Measurements from ENCODE around the gene RBM33. TPM values are rescaled to one million over a fixed set of nuclear protein-coding genes. Genes with fewer than 3 reads are reported as not detected.

Gene RBM33
- total RNA-seq, 4 donors from 2014 or later: 35.7 to 59.9 (median 44.5) TPM

DNA sequence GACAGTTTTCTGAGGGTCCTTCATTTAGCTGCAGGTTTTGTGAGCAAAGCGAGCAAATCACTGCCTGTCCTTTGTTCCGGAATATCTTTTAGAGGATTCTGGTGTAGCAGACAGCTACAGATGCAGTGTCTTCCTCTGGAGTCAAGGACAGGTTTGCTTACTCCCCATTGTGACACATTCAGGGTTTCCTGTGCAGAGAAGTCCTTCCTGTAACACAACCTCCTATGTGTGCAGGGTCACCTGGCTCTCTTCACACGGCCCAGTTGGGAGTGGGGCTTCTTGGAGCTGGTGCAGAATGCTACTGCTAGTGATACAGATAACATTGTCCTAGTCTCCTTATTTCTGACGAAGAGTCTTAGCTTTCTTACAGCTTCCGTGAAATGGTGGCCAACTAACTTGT, 47.9 kb downstream of the RBM33 start:
- Histone ChIP-seq H3K9me3 (no peaks in the 10 kb centered on the region), H3K36me3 (no peaks in the 10 kb centered on the region), H3K27me3 (no peaks in the 10 kb centered on the region), H3K27ac (no peak overlapping the region), H3K4me3 (replicated peaks in 1 of 3) (no peak overlapping the region), H3K4me1 (no peaks in the 10 kb centered on the region)
- no peak for TF ChIP-seq POLR2A (IDR thresholded peaks at IDR 0.05)
- TF ChIP-seq, protein P1, sequence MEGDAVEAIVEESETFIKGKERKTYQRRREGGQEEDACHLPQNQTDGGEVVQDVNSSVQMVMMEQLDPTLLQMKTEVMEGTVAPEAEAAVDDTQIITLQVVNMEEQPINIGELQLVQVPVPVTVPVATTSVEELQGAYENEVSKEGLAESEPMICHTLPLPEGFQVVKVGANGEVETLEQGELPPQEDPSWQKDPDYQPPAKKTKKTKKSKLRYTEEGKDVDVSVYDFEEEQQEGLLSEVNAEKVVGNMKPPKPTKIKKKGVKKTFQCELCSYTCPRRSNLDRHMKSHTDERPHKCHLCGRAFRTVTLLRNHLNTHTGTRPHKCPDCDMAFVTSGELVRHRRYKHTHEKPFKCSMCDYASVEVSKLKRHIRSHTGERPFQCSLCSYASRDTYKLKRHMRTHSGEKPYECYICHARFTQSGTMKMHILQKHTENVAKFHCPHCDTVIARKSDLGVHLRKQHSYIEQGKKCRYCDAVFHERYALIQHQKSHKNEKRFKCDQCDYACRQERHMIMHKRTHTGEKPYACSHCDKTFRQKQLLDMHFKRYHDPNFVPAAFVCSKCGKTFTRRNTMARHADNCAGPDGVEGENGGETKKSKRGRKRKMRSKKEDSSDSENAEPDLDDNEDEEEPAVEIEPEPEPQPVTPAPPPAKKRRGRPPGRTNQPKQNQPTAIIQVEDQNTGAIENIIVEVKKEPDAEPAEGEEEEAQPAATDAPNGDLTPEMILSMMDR (IDR thresholded peaks at IDR 0.05): no peak
- intact Hi-C loops (cut with DNase I): no loop called here
- DNase-seq: no peak
- 83% methylated on average over 5 of the region's 5 CpGs for WGBS, 2 donors

GRCh38 chr7:155693826-155694225, 49.4 kb downstream of the RBM33 start:
- TF ChIP-seq, protein P1 (IDR thresholded peaks at IDR 0.05): no peak
- TF ChIP-seq POLR2A (IDR thresholded peaks at IDR 0.05): no peak
- Histone ChIP-seq H3K27ac (no peak overlapping the region), H3K4me1 (no peaks in the 10 kb centered on the region), H3K36me3 (no peaks in the 10 kb centered on the region), H3K4me3 (replicated peaks in 1 of 3) (no peak overlapping the region), H3K9me3 (no peaks in the 10 kb centered on the region), H3K27me3 (no peaks in the 10 kb centered on the region)
- 88 to 93% methylated on average over 5 of the region's 5 CpGs for WGBS, 2 donors
- intact Hi-C loops (cut with DNase I): no loop called here
- no peak for DNase-seq

DNA sequence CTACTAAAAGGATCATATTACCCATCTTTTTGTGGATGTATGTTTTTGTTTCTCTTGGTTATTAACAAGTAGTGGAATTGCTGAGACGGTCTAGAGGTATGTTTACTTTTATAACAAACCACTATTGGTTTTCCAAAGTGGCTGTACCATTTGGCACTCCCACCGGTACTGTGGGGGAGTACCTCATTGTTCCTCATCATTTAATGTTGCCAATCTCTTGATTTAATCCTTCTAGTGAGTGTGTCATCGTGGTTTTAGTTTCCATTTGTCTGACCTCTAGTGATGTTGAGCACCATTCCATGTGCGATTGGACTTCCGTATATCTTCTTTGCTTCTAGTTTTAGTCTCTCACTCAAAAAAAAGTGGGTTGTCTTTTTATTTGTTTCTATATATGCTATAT, 50.4 kb downstream of the RBM33 start:
- Histone ChIP-seq H3K27me3 (no peaks in the 10 kb centered on the region), H3K4me1 (no peaks in the 10 kb centered on the region), H3K4me3 (replicated peaks in 1 of 3) (no peak overlapping the region), H3K36me3 (no peaks in the 10 kb centered on the region), H3K9me3 (no peaks in the 10 kb centered on the region), H3K27ac (no peak overlapping the region)
- 88 to 90% methylated on average over 5 of the region's 5 CpGs for WGBS, 2 donors
- no peak for DNase-seq
- intact Hi-C loops (cut with DNase I): no loop called here
- no peak for TF ChIP-seq POLR2A (IDR thresholded peaks at IDR 0.05)
- TF ChIP-seq, protein P1 (IDR thresholded peaks at IDR 0.05): no peak

- intact Hi-C loops (cut with DNase I): no loop called here
- no peaks in the 10 kb centered on the region for H3K4me1 ChIP-seq
- H3K9me3 ChIP-seq: no peaks in the 10 kb centered on the region
- H3K27me3 ChIP-seq: no peaks in the 10 kb centered on the region
- DNase-seq: no peak
- no peak overlapping the region for H3K27ac ChIP-seq
- no peak for TF ChIP-seq POLR2A (IDR thresholded peaks at IDR 0.05)
- TF ChIP-seq, protein P1 (IDR thresholded peaks at IDR 0.05): no peak
- no peak overlapping the region for H3K4me3 ChIP-seq (replicated peaks in 1 of 3)
- WGBS, 2 donors: 89 to 95% methylated on average over 5 of the region's 5 CpGs
- H3K36me3 ChIP-seq: peaks cover 6 to 9% of the 10 kb centered on the region in 2 donors
Measured at GRCh38 chr7:155696747-155697146, 52.3 kb downstream of the RBM33 start.

- intact Hi-C loops (cut with DNase I): no loop called here
- no peaks in the 10 kb centered on the region for H3K27me3 ChIP-seq
- WGBS, 2 donors: 97 to 98% methylated on average over 1 of the region's 1 CpG
- H3K4me1 ChIP-seq: no peaks in the 10 kb centered on the region
- TF ChIP-seq POLR2A (IDR thresholded peaks at IDR 0.05): no peak
- TF ChIP-seq, protein P1 (IDR thresholded peaks at IDR 0.05): no peak
- no peak for DNase-seq
- H3K36me3 ChIP-seq: peaks cover 22 to 23% of the 10 kb centered on the region in 2 donors
- H3K9me3 ChIP-seq: no peaks in the 10 kb centered on the region
- no peak overlapping the region for H3K27ac ChIP-seq
- H3K4me3 ChIP-seq (replicated peaks in 1 of 3): no peak overlapping the region
Measured at GRCh38 chr7:155698633-155699032, 54.2 kb downstream of the RBM33 start.

Measured in thyroid gland (tissue), 4 donors.